HG02884 (cell line): ENCODE measurements around the gene CDK14.
A peak's percentile ranks its signal among the peaks of the same experiment; 100 is the strongest.

ENCODE experiments used
- ATAC-seq: cut with Tn5 transposase; IDR thresholded peaks from one replicate; pipeline ENCODE4 v1.9.1; 2021; ENCODE audit warnings: mild to moderate bottlenecking, moderate library complexity; ENCODE audit not compliant: unreplicated experiment

The CDK14 gene

DNA sequence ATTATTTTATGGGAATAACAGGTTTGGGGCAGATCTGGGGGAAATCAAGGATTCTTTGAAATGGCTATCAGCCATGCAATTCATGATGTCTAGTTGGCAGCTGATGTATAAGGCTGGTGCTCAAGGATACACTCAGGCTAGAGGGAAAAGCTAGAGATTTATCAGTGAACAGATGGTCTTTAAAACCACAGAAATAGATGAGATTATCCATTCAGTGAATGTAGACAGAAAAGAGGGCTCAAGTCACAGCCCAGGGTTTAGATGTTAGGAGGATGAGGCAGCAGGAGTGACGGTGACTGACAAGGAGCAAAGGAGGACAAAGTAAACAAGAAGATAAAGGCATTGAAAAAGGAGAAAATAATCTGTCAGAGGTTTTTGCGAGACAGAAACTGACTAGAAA is 238.7 kb downstream of the CDK14 start:
- ATAC-seq, result no peak

DNA sequence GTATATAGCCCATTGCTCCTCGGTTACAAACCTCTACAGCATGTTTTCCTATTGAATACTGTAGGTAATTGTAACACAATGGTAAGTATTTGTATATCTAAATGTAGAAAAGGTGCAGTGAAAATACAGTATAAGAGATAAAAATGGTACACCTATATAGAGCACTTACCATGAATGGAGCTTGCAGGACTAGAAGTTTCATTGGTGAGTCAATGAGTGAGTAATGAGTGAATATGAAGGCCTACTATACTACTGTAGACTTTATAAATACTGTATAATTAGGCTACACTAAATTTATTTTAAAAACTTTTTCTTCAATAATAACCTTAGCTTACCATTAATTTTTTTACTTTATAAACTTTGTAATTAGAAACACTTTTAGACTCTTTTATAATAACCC is 239.7 kb downstream of the CDK14 start:
- ATAC-seq, result no peak

GRCh38 chr7:90836937-90837336 is 240.8 kb downstream of the CDK14 start:
- ATAC-seq, result no peak

GRCh38 chr7:90838799-90839198 is 242.7 kb downstream of the CDK14 start:
- ATAC-seq, result no peak

DNA sequence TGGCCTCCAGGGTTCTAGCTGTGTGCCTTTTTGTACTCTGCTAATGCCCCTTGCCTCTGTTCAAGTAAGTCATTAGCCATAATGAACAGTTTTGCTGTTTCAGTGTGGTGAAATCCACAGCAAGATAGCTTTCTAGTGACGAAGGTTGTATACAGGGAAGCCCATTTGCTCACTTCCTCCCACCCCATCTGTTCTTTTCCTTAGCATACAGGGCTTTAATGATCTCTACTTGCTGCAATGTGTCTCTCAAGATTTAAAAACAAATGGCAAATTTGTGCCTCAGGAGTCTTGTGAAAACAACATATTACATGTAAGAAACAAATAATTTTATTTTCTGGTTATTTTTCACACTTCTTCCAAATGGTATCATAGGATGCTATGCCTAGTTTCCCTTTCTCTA is 243.2 kb downstream of the CDK14 start:
- no peak for ATAC-seq

GRCh38 chr7:90839727-90840291 is 243.7 kb downstream of the CDK14 start:
- no peak for ATAC-seq

DNA sequence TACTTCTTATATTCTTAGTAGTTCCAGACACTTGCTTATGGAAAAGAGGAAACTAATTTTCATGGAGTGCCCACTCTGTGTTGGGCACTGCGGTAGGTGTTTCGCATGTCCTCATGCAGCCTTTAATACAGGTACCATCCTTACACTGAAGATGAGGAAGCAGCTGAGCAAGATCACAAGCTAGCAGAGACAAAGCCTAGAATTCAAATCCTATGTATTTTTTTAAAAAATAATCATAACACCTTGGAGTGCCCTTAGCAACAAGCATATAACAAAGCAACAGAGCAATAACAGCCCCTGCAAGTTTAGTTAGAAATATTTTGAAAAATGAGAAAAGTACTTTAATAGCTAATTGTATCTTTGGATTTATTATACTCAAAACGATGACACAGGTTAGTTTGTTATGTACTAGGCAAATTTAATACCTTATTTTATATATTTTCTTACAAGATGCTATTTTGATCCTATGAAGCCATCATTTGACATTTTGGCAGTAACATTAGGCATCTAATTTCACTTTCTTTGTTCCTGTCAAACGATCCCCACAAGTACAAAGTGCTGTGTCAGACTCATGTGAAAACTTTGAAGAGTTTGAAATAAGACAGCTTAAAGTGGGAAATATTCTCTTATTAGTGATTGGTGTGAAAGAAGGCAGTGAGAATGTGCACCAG is 245.8 kb downstream of the CDK14 start:
- ATAC-seq, result no peak

DNA sequence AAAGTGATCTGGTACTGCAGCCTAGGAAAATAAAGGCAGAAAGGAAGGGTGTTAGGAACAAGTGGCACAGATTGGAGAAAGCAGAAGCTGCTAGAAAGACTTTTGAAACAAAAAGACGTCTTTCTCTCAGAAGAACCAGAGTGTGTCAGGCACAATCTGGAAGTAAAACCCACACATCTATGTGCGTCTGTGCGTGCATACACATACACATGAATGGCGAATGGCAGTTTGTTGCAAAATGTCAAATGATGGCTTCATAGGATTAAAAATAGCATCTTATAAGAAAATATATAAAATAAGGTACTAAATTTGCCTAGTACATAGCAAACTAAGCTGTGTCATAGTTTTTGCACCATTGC is 246.3 kb downstream of the CDK14 start:
- ATAC-seq, result no peak

GRCh38 chr7:90843472-90843871 is 247.4 kb downstream of the CDK14 start:
- no peak for ATAC-seq

- no peak for ATAC-seq
Observed at GRCh38 chr7:90844421-90844820, 248.3 kb downstream of the CDK14 start.

DNA sequence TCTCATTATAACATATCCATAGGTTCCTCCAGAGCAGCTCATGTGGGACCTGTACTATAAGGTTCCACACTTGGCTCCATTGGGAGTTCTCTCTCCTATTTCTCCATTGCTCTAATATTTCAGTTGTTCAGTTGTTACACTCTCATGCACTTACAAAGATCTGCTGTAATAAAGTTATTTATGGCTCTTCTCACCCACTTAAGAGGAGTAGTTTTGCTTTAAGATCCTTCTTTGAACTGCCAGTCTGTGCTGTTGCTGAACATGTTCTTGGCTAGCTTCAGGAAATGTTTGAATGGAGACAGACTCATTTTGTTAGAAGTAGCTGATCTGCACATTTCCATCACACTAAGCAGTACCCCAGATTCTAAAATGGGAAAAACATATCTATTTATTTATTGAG is 250.1 kb downstream of the CDK14 start:
- ATAC-seq, result no peak

DNA sequence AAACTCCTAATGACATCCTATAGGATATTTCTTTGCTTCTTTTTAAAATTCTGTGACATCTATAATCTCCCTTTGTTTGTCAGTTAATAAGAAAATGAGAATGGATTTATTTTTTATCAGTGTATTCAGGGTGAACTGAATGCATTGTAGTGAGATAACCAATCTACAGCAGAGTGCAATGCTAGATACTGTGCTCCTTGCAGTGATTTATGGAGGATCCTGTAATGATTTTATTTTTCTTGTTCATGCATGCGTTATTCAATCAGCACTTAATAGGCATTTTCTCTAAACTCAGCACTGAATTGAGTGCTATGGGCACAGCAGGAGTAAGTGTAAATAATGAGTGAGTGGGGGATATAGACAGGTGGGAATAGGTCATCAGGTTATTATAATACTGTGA is 253.9 kb downstream of the CDK14 start:
- no peak for ATAC-seq

DNA sequence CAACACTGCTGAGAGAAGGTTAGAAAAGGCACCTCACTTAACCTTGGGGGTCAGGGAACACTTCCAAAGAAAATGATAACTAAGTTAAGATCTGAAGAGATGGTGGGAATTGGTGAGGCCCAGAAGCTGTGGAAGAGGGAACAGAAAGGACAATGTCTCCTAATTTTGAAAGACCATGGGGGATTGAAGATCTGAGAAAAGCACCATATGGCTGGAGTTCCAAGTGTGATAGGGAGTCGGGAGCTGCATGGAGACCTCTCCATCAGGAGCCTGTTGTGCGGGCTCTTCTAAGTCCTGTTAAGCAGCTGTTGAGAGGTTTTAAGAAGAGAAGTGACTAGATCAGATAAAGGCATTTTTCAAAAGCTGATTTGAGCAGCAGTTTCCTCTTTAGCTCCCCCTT is 254.3 kb downstream of the CDK14 start:
- no peak for ATAC-seq

GRCh38 chr7:90853205-90853604 is 257.1 kb downstream of the CDK14 start:
- ATAC-seq, result no peak

DNA sequence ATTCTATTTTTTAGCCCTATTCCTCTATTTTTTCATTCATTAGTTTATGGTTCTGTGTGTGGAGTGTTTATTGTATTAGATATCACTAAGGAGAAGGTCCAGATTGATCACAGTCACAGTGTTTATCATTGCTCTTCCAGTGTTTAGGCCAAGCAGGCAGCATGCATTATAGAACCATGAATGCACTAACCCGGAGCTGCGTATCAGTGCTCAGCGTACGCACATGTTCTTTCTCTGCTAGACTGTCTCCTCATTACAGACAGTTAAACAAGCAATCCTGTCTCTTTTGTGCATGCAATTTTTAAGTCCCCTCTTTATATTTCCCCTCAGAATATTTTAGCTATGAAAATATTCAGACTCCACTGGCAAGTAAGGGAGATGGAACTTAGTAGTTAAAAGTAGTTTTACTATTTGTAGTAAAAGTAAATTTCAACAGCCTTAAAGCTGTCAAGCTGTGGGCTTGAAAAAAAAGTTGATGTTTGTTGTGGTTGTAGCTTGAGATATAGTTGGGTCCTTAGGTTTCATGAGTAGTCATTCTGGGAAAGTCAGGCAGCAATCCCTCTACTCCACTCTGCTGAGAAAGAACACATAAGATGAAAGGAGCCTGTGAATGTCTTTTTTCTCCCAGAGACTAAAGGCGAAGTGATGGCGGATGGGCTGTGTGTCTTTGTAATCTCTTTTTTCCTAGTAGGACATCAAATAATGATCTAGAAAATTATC is 260.4 kb downstream of the CDK14 start:
- peak; percentile 56 for ATAC-seq

- ATAC-seq, result no peak
Observed at GRCh38 chr7:90857603-90858002, 261.5 kb downstream of the CDK14 start.

DNA sequence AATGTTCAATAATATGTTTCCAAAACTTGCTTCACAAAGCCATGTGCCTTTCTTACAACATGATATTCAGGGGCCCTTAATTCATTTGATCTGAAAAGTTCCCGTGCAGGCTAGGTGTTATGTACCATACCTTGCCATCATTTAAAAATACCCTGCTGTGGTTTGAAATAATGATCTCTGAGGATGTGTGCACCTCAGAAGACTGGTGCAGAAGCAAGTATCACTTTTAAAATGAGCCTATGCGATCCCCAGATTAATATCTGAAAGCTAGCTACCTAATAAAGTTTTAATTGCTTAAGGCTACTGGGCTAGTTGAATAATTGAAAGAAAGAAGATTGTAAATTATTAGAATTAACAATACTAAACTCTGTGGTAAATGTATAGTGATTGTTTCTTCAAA is 262.4 kb downstream of the CDK14 start:
- peak; percentile 54 for ATAC-seq

GRCh38 chr7:90859521-90859920 is 263.4 kb downstream of the CDK14 start:
- ATAC-seq, result no peak

DNA sequence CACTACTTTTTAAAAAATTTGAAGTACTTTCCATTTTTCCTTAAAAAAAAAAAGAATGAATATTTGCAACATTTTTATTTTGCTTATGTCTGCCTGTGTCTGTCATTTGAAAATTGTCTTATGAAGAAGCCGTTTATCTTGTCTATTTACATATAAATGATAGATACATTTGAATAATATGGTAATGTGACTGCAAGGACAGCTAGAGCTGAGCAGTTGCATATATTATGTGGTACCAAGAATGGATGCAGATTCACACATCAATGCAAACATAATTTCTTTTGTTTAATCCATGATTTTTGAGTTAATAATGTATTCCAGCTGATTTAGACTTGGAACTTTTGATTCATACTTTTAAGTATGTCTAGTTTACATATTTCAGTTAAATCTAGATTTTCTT is 268.0 kb downstream of the CDK14 start:
- ATAC-seq, result no peak

GRCh38 chr7:90869335-90869734 is 273.2 kb downstream of the CDK14 start:
- no peak for ATAC-seq

DNA sequence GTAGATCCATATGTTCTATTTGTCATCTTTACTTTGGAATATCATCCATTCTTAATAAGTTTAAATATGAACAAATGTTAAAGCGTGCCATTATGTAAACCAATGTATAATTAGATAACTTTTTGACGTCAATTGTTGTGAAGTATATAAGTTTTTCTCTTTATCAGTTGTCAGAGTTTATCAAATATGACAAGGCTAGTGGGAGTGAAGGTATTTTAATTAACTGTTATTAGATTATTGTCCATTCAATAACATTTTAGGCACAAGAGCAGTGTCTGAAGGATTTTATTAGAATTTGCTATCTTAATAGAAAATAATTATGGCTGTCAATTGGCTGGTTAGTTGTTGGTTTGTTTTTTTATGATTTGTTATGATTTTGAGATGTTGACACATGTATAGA is 280.6 kb downstream of the CDK14 start:
- no peak for ATAC-seq

DNA sequence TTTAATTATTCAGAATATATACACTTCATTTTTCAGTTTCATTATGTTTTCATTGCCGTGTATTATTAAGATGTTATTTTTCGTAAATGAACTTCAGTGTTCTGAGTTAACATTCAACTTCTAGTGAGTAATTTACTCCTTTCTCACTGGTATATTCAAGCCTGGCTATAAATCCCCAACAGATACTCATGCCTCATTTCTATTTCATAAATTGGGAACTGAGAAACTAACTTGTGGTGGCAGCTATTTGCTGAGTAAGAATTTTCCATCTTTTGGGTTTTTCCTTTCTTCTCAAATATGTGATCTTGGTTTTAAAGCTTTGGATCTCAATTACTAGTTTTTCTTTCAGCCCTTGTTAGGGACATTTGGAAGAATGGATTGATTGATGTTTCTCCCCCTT is 281.1 kb downstream of the CDK14 start:
- ATAC-seq, result peak; percentile 81

- no peak for ATAC-seq
Observed at GRCh38 chr7:90879924-90880323, 283.8 kb downstream of the CDK14 start.
